ENCODE data around the gene KAZN. TPM values are rescaled to one million over a fixed set of nuclear protein-coding genes. Genes with fewer than 3 reads are reported as not detected.

Gene KAZN
- polyA plus RNA-seq, 1 experiment, result 3.7 TPM

DNA sequence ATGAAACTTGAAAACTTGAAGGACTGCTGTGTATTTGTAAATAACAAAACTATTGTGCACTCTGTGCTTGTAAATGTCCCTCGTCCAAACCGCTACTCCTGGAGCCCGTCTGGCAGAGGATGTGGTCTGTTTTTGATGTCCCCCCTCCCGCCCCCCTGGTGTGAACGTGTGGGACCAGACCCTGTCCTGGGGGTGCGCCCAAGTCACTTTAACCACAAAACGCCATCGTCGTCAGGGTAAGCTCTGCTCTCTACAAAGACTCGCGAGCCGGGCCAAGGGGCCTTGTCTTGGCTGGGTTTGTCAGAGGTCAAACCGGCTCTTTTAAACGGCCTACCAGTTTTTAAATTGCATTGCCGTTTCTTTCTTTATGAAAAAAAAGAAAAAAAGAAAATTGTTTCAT, 467.7 kb downstream of the KAZN start:
- ChIA-PET CTCF (no interaction called here), POLR2A (no interaction called here)
- TF ChIP-seq, protein P1, sequence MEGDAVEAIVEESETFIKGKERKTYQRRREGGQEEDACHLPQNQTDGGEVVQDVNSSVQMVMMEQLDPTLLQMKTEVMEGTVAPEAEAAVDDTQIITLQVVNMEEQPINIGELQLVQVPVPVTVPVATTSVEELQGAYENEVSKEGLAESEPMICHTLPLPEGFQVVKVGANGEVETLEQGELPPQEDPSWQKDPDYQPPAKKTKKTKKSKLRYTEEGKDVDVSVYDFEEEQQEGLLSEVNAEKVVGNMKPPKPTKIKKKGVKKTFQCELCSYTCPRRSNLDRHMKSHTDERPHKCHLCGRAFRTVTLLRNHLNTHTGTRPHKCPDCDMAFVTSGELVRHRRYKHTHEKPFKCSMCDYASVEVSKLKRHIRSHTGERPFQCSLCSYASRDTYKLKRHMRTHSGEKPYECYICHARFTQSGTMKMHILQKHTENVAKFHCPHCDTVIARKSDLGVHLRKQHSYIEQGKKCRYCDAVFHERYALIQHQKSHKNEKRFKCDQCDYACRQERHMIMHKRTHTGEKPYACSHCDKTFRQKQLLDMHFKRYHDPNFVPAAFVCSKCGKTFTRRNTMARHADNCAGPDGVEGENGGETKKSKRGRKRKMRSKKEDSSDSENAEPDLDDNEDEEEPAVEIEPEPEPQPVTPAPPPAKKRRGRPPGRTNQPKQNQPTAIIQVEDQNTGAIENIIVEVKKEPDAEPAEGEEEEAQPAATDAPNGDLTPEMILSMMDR (IDR thresholded peaks at IDR 0.05; ENCODE audit: low read depth, low read length), result no peak
- Histone ChIP-seq H3K4me3 (ENCODE audit: low read depth, low read length) (no peak overlapping the region), H3K9me3 (ENCODE audit: control insufficient read depth, insufficient read depth, low read length) (peaks cover 7% of the 10 kb centered on the region), H3K27me3 (ENCODE audit: control insufficient read depth, insufficient read depth, low read length) (no peaks in the 10 kb centered on the region), H3K27ac (ENCODE audit: low read depth, low read length) (no peak overlapping the region)
- no peak for DNase-seq (ENCODE audit: low read depth, low spot score)

DNA sequence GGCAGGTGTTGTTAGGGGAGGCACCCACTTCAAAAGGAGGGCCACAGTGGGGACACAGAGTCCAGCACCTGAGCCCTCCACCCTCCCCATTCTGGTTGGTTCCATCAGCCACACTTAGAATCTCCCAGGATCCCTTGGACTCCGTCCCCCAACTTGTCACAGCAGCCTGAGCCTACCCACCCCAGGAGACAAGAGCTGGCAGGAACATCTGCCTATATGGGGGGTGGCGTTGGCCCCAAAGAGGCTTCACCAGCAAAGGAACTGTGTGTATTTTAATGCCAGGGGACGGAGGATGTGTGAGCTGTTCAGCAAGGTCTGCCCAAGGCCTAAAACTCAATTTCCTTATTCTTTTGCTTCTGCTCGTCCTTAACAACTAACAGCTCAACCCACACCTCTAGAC, 468.7 kb downstream of the KAZN start:
- CTCF ChIA-PET, result interaction anchor here (0.7 kb wide), 1 partner anchor 20 kb away, joined by 4 read pairs; no protein-coding TSS in a partner anchor
- no peak overlapping the region for H3K4me3 ChIP-seq (ENCODE audit: low read depth, low read length)

DNA sequence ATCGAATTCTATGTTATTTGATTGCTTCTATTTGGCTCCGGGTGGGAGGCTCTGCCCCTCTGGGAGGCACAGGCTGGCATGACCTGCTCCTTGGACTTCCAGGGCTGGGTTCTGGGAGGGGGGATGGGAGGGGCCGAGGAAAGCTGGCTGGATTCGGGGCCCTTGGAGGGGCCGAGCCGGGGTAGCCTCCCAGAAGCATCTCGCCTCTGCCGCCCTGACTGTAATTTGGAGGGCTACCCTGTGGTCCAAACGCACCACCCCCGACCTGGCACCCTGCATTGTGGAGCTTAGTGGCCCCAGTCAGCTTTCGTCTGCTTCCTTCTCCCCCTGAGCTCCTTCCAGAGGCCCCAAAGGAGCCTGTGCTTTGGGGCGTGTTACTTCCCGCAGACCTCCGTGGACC, 469.7 kb downstream of the KAZN start:
- Histone ChIP-seq H3K27me3 (ENCODE audit: control insufficient read depth, insufficient read depth, low read length) (no peaks in the 10 kb centered on the region), H3K4me3 (ENCODE audit: low read depth, low read length) (no peak overlapping the region), H3K27ac (ENCODE audit: low read depth, low read length) (no peak overlapping the region), H3K9me3 (ENCODE audit: control insufficient read depth, insufficient read depth, low read length) (no peaks in the 10 kb centered on the region; the same call in 1 of the 2 replicates)
- ChIA-PET POLR2A (no interaction called here), CTCF (interaction anchor here (0.6 kb wide), 1 partner anchor 151 kb away, joined by 3 read pairs; no protein-coding TSS in a partner anchor)
- no peak for DNase-seq (ENCODE audit: low read depth, low spot score)
- TF ChIP-seq, protein P1 (IDR thresholded peaks at IDR 0.05; ENCODE audit: low read depth, low read length), result no peak

More for the DNA sequence above, 468.7 kb downstream of the KAZN start:
- POLR2A ChIA-PET, result no interaction called here
- H3K27ac ChIP-seq (ENCODE audit: low read depth, low read length), result no peak overlapping the region
- TF ChIP-seq, protein P1 (IDR thresholded peaks at IDR 0.05; ENCODE audit: low read depth, low read length), result no peak
- H3K27me3 ChIP-seq (ENCODE audit: control insufficient read depth, insufficient read depth, low read length), result no peaks in the 10 kb centered on the region
- no peak for DNase-seq (ENCODE audit: low read depth, low spot score)
- H3K9me3 ChIP-seq (ENCODE audit: control insufficient read depth, insufficient read depth, low read length), result peaks cover 4% of the 10 kb centered on the region

DNA sequence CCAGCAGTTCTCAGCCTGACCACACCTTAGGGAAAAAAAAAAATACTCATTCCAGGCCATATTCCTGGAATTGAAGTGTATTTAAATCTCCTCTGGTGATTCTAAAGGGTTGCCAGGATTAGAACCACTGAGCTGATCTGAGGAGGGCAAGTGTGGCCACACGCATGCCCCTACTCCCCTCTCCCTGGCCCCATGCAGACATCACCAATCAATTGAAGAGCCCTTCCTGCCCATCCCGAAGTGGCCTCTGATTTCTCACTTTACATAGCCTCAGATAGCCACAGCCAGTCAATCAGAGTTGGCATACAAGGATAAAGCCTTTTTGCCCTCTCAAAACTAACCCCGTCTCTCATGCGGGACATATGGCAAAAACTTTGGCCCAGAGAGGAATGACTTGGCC, 470.5 kb downstream of the KAZN start:
- Histone ChIP-seq H3K4me3 (ENCODE audit: low read depth, low read length) (no peak overlapping the region), H3K27ac (ENCODE audit: low read depth, low read length) (no peak overlapping the region), H3K27me3 (ENCODE audit: control insufficient read depth, insufficient read depth, low read length) (no peaks in the 10 kb centered on the region), H3K9me3 (ENCODE audit: control insufficient read depth, insufficient read depth, low read length) (no peaks in the 10 kb centered on the region; the same call in 1 of the 2 replicates)
- ChIA-PET POLR2A (no interaction called here), CTCF (no interaction called here)
- no peak for DNase-seq (ENCODE audit: low read depth, low spot score)
- TF ChIP-seq, protein P1 (IDR thresholded peaks at IDR 0.05; ENCODE audit: low read depth, low read length), result no peak

DNA sequence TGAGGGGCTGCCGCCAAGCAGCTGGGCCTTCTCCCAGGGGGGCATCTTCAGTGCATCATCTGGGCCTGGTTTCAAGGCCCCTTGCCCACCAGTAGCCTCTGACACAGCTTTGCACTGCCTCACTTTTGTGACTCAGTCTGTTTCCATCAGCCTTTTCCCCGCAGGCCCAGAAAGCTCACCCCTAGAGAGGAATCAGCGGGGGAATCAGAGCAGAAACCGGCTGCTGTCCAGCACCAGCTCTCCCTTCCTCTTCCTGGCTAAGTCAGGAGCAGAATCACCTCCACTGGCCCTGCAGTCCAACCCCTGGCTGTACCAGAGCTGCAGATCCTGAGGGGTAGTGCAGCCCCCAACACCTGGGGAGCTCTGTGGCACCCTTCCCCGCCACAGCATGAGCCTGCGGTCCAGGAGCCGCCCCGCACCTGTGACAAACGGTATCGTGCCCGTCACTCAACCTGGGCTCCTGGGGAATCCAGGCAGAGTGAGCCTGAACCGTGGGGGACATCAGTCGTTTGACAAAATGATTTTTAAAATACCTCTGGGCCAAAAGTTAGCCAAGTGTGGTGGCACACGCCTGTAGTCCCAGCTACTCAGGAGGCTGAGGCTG, 471.8 kb downstream of the KAZN start:
- POLR2A ChIA-PET, result no interaction called here
- no peak for DNase-seq (ENCODE audit: low read depth, low spot score)

More for the DNA sequence above, 471.8 kb downstream of the KAZN start:
- H3K9me3 ChIP-seq (ENCODE audit: control insufficient read depth, insufficient read depth, low read length), result no peaks in the 10 kb centered on the region; the same call in 1 of the 2 replicates
- H3K27ac ChIP-seq (ENCODE audit: low read depth, low read length), result no peak overlapping the region
- TF ChIP-seq, protein P1 (IDR thresholded peaks at IDR 0.05; ENCODE audit: low read depth, low read length), result no peak
- H3K4me3 ChIP-seq (ENCODE audit: low read depth, low read length), result no peak overlapping the region
- CTCF ChIA-PET, result interaction anchor here (0.8 kb wide), 1 partner anchor 23 kb away, joined by 3 read pairs; no protein-coding TSS in a partner anchor
- H3K27me3 ChIP-seq (ENCODE audit: control insufficient read depth, insufficient read depth, low read length), result no peaks in the 10 kb centered on the region
